ENCODE results near the gene MAG.
A peak's percentile ranks its signal among the peaks of the same experiment; 100 is the strongest.

MAG gene

GRCh38 chr19:35327642-35328041, 35.7 kb downstream of the MAG start:
- in situ Hi-C loops (cut with HindIII; ENCODE audit: low pct_unique_long_range_greater_than_20kb, low sequenced_read_pairs): no loop called here
- no peak for TF ChIP-seq JUND (IDR thresholded peaks at IDR 0.05; ENCODE audit: low read depth)
- peak in 1 of 2 experiments; percentile 30 for DNase-seq (ENCODE audit: low read depth in 1 of 2, low spot score in 1 of 2)

GRCh38 chr19:35328851-35329285, 36.9 kb downstream of the MAG start, which contains the start of gene CD22:
Gene CD22 (plus strand): TSS chr19:35329187. CDS start chr19:35332041, 2,854 bp downstream.
- no peak for DNase-seq (ENCODE audit: low read depth in 1 of 2, low spot score in 1 of 2)
- in situ Hi-C loops (cut with HindIII; ENCODE audit: low pct_unique_long_range_greater_than_20kb, low sequenced_read_pairs): no loop called here
- TF ChIP-seq JUND (IDR thresholded peaks at IDR 0.05; ENCODE audit: low read depth): no peak

- DNase-seq (ENCODE audit: low read depth in 1 of 2, low spot score in 1 of 2): no peak
- no peak for TF ChIP-seq JUND (IDR thresholded peaks at IDR 0.05; ENCODE audit: low read depth)
- in situ Hi-C loops (cut with HindIII; ENCODE audit: low pct_unique_long_range_greater_than_20kb, low sequenced_read_pairs): no loop called here
These were observed 37.4 kb downstream of the MAG start for GRCh38 chr19:35329323-35329722.

GRCh38 chr19:35330475-35330874, 38.5 kb downstream of the MAG start:
- no peak for DNase-seq (ENCODE audit: low read depth in 1 of 2, low spot score in 1 of 2)
- in situ Hi-C loops (cut with HindIII; ENCODE audit: low pct_unique_long_range_greater_than_20kb, low sequenced_read_pairs): no loop called here
- no peak for TF ChIP-seq JUND (IDR thresholded peaks at IDR 0.05; ENCODE audit: low read depth)

GRCh38 chr19:35331551-35332214, 39.7 kb downstream of the MAG start:
- in situ Hi-C loops (cut with HindIII; ENCODE audit: low pct_unique_long_range_greater_than_20kb, low sequenced_read_pairs): no loop called here
- TF ChIP-seq JUND (IDR thresholded peaks at IDR 0.05; ENCODE audit: low read depth): no peak
- no peak for DNase-seq (ENCODE audit: low read depth in 1 of 2, low spot score in 1 of 2)

GRCh38 chr19:35332817-35333216, 40.9 kb downstream of the MAG start:
- DNase-seq (ENCODE audit: low read depth in 1 of 2, low spot score in 1 of 2): no peak
- TF ChIP-seq JUND (IDR thresholded peaks at IDR 0.05; ENCODE audit: low read depth): no peak
- in situ Hi-C loops (cut with HindIII; ENCODE audit: low pct_unique_long_range_greater_than_20kb, low sequenced_read_pairs): no loop called here

GRCh38 chr19:35334144-35334753, 42.3 kb downstream of the MAG start:
- no peak for TF ChIP-seq JUND (IDR thresholded peaks at IDR 0.05; ENCODE audit: low read depth)
- in situ Hi-C loops (cut with HindIII; ENCODE audit: low pct_unique_long_range_greater_than_20kb, low sequenced_read_pairs): no loop called here
- no peak for DNase-seq (ENCODE audit: low read depth in 1 of 2, low spot score in 1 of 2)

- TF ChIP-seq JUND (IDR thresholded peaks at IDR 0.05; ENCODE audit: low read depth): no peak
- no peak for DNase-seq (ENCODE audit: low read depth in 1 of 2, low spot score in 1 of 2)
- in situ Hi-C loops (cut with HindIII; ENCODE audit: low pct_unique_long_range_greater_than_20kb, low sequenced_read_pairs): no loop called here
These were observed 44.4 kb downstream of the MAG start for GRCh38 chr19:35336166-35336955.

GRCh38 chr19:35337097-35337983, 45.4 kb downstream of the MAG start:
- no peak for TF ChIP-seq JUND (IDR thresholded peaks at IDR 0.05; ENCODE audit: low read depth)
- DNase-seq (ENCODE audit: low read depth in 1 of 2, low spot score in 1 of 2): no peak
- in situ Hi-C loops (cut with HindIII; ENCODE audit: low pct_unique_long_range_greater_than_20kb, low sequenced_read_pairs): no loop called here

- in situ Hi-C loops (cut with HindIII; ENCODE audit: low pct_unique_long_range_greater_than_20kb, low sequenced_read_pairs): no loop called here
- no peak for TF ChIP-seq JUND (IDR thresholded peaks at IDR 0.05; ENCODE audit: low read depth)
- no peak for DNase-seq (ENCODE audit: low read depth in 1 of 2, low spot score in 1 of 2)
These were observed 46.0 kb downstream of the MAG start for GRCh38 chr19:35337984-35338296.

GRCh38 chr19:35340431-35340830, 48.5 kb downstream of the MAG start:
- in situ Hi-C loops (cut with HindIII; ENCODE audit: low pct_unique_long_range_greater_than_20kb, low sequenced_read_pairs): no loop called here
- no peak for TF ChIP-seq JUND (IDR thresholded peaks at IDR 0.05; ENCODE audit: low read depth)

GRCh38 chr19:35341006-35341405, 49.0 kb downstream of the MAG start:
- no peak for DNase-seq (ENCODE audit: low read depth in 1 of 2, low spot score in 1 of 2)
- in situ Hi-C loops (cut with HindIII; ENCODE audit: low pct_unique_long_range_greater_than_20kb, low sequenced_read_pairs): no loop called here
- TF ChIP-seq JUND (IDR thresholded peaks at IDR 0.05; ENCODE audit: low read depth): no peak

More at GRCh38 chr19:35340431-35340830, 48.5 kb downstream of the MAG start:
- DNase-seq (ENCODE audit: low read depth in 1 of 2, low spot score in 1 of 2): no peak
